DOHH2 (cell line): ENCODE data around the gene TTC3.

Experiments
- H3F3A ChIP-seq: fragments of 200-600 bp; sonication (generic), shearing (Covaris generic); 2 replicates; pipeline ENCODE4 v1.6.0; 2016; ENCODE audit warnings: antibody characterized with exemption, mild to moderate bottlenecking; ENCODE audit not compliant: control insufficient read depth, insufficient read depth
- H3K27ac ChIP-seq: fragments of 200-600 bp; sonication (generic); 2 replicates; pipeline ENCODE4 v1.5.1; 2014; ENCODE audit warnings: low read depth, mild to moderate bottlenecking, low read length, moderate library complexity
- H3K27me3 ChIP-seq: fragments of 200-600 bp; sonication (generic); 2 replicates; pipeline ENCODE4 v1.6.1; 2014; ENCODE audit warnings: mild to moderate bottlenecking, low read length, mixed read lengths; ENCODE audit not compliant: control insufficient read depth
- H3K36me3 ChIP-seq: fragments of 200-600 bp; sonication (generic); 2 replicates; pipeline ENCODE4 v1.6.1; 2014; ENCODE audit warnings: mild to moderate bottlenecking, low read length, moderate library complexity, mixed read lengths; ENCODE audit not compliant: control insufficient read depth
- H3K4me1 ChIP-seq: fragments of 200-600 bp; sonication (generic); 2 replicates; pipeline ENCODE4 v1.6.1; 2014; ENCODE audit warnings: mild to moderate bottlenecking, low read length, mixed read lengths; ENCODE audit not compliant: control insufficient read depth
- H3K4me2 ChIP-seq: fragments of 200-600 bp; sonication (generic); 2 replicates; pipeline ENCODE4 v1.6.0; 2014; ENCODE audit warnings: mild to moderate bottlenecking, low read length, moderate library complexity
- H3K4me3 ChIP-seq: fragments of 200-600 bp; sonication (generic); 2 replicates; pipeline ENCODE4 v1.5.1; 2014; ENCODE audit warnings: mild to moderate bottlenecking, low read length, mixed read lengths
- H3K79me2 ChIP-seq: fragments of 200-600 bp; sonication (generic); 2 replicates; pipeline ENCODE4 v1.6.1; 2014; ENCODE audit warnings: mild to moderate bottlenecking, low read length, mixed read lengths; ENCODE audit not compliant: control insufficient read depth
- H3K9me2 ChIP-seq: fragments of 200-600 bp; sonication (generic); replicated peaks from 2 replicates; pipeline ENCODE4 v1.6.1; 2014; ENCODE audit warnings: mild to moderate bottlenecking, low read length, mixed read lengths; ENCODE audit not compliant: control insufficient read depth
- H3K9me3 ChIP-seq: fragments of 200-600 bp; sonication (generic); 2 replicates; pipeline ENCODE4 v1.6.1; 2014; ENCODE audit warnings: antibody characterized with exemption, low read length, mixed read lengths; ENCODE audit not compliant: control insufficient read depth, insufficient read depth
- H4K20me1 ChIP-seq: fragments of 200-600 bp; sonication (generic); 2 replicates; pipeline ENCODE4 v1.6.0; 2014; ENCODE audit warnings: low read depth, mild to moderate bottlenecking, antibody characterized with exemption, low read length, moderate library complexity; ENCODE audit not compliant: control insufficient read depth, insufficient read depth
- EZH2phosphoT487 ChIP-seq: fragments of 200-600 bp; sonication (generic); IDR thresholded peaks from 2 replicates; pipeline ENCODE4 v1.6.1; 2017; ENCODE audit warnings: borderline replicate concordance, mild to moderate bottlenecking, antibody characterized with exemption, low read length, moderate library complexity, mixed read lengths
- TF ChIP-seq, protein P1 (sequence below): fragments of 200-600 bp; sonication (generic); IDR thresholded peaks from one replicate; pipeline ENCODE4 v1.5.1; 2014; ENCODE audit warnings: antibody characterized with exemption, mild to moderate bottlenecking, low read depth, low read length; ENCODE audit not compliant: poor library complexity, severe bottlenecking

TTC3 gene

DNA sequence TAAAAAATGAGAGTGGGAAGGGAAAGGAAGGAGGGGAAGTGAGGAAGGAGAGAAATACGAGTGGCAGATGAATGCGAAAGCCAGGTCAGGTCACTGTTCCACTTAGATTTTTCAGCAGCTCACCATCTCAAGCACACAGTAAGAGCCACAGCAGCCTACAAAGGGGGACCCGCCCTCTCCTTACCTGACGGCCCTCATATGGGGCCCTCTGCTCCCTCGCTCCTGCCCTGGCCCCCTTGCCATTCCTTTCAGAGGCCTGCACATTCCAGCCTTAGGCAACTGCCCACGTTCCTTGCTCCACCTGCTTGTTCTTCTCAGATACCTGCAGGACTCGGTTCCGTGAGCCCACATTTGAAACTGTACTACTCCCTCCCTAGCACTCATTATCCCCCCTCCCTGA, 172.1 kb downstream of the TTC3 start:
- no peak overlapping the region for H3K4me2 ChIP-seq
- H3K4me3 ChIP-seq: no peak overlapping the region
- no peaks in the 10 kb centered on the region for H3K9me3 ChIP-seq
- TF ChIP-seq EZH2phosphoT487: no peak
- TF ChIP-seq, protein P1, sequence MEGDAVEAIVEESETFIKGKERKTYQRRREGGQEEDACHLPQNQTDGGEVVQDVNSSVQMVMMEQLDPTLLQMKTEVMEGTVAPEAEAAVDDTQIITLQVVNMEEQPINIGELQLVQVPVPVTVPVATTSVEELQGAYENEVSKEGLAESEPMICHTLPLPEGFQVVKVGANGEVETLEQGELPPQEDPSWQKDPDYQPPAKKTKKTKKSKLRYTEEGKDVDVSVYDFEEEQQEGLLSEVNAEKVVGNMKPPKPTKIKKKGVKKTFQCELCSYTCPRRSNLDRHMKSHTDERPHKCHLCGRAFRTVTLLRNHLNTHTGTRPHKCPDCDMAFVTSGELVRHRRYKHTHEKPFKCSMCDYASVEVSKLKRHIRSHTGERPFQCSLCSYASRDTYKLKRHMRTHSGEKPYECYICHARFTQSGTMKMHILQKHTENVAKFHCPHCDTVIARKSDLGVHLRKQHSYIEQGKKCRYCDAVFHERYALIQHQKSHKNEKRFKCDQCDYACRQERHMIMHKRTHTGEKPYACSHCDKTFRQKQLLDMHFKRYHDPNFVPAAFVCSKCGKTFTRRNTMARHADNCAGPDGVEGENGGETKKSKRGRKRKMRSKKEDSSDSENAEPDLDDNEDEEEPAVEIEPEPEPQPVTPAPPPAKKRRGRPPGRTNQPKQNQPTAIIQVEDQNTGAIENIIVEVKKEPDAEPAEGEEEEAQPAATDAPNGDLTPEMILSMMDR: no peak
- peaks cover 7% of the 10 kb centered on the region for H3K4me1 ChIP-seq
- no peaks in the 10 kb centered on the region for H3K27me3 ChIP-seq
- H4K20me1 ChIP-seq: peaks cover 7% of the 10 kb centered on the region; the same call in 1 of the 2 replicates
- H3F3A ChIP-seq: 0 out of 2 replicates have a peak, but pooled peaks cover 6% of the 10 kb centered on the region
- H3K36me3 ChIP-seq: peaks cover 17% of the 10 kb centered on the region
- H3K27ac ChIP-seq: no peak overlapping the region
- H3K79me2 ChIP-seq: peaks cover 92% of the 10 kb centered on the region
- H3K9me2 ChIP-seq: no peaks in the 10 kb centered on the region

- no peaks in the 10 kb centered on the region for H3K9me2 ChIP-seq
These were observed 175.2 kb downstream of the TTC3 start for GRCh38 chr21:37248298-37248697.

DNA sequence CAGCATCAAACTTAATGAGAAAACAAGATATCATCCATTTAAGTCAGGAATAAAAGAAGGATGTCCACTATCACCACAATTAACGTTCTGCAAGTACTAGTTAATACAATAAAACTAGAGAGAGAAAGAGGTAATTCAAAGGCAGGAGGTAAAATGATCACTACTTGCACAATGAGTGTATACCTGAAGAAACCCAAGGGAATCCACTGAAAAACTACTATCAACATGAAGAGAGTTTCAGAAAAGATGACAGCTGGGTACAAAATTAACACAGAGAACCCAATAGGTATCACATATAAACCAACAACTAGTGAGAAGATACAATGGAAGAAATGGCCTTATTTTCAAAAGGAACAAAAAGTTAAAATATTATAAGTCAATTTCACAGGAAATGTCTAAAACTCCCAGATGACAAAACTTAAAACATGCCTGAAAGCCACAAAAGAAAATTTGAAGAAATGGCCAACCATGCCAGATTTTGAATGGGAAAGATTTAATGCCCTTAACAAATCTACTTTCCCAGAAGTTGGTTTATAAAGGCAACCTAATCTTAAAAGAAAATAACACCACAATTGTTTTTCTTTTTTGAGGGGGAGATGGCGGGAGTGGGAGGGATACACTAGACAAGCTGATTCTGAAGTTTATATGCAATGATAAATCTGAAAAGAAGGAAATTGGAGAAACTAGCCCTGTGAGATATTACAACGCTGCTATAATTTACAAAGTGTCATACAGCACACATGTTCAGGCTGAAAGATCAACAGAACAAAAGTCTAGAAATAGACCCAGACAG, 176.3 kb downstream of the TTC3 start:
- no peak overlapping the region for H3K27ac ChIP-seq
- H3K4me2 ChIP-seq: no peak overlapping the region
- no peaks in the 10 kb centered on the region for H3K9me2 ChIP-seq
- H3K27me3 ChIP-seq: no peaks in the 10 kb centered on the region
- peaks cover 6% of the 10 kb centered on the region; the same call in 1 of the 2 replicates for H3F3A ChIP-seq
- no peaks in the 10 kb centered on the region for H3K9me3 ChIP-seq
- peaks cover 7% of the 10 kb centered on the region for H3K4me1 ChIP-seq
- TF ChIP-seq EZH2phosphoT487: no peak
- TF ChIP-seq, protein P1: no peak
- H4K20me1 ChIP-seq: peaks cover 7% of the 10 kb centered on the region; the same call in 1 of the 2 replicates
- H3K4me3 ChIP-seq: no peak overlapping the region
- H3K79me2 ChIP-seq: peaks cover 99% of the 10 kb centered on the region
- 0 out of 2 replicates have a peak, but pooled peaks cover 7% of the 10 kb centered on the region for H3K36me3 ChIP-seq

More at GRCh38 chr21:37248298-37248697, 175.2 kb downstream of the TTC3 start:
- Histone ChIP-seq H3K79me2 (peaks cover 100% of the 10 kb centered on the region), H3K36me3 (0 out of 2 replicates have a peak, but pooled peaks cover 7% of the 10 kb centered on the region), H4K20me1 (peaks cover 7% of the 10 kb centered on the region; the same call in 1 of the 2 replicates), H3K4me1 (peaks cover 7% of the 10 kb centered on the region), H3F3A (peaks cover 6% of the 10 kb centered on the region; the same call in 1 of the 2 replicates), H3K9me3 (no peaks in the 10 kb centered on the region), H3K4me3 (no peak overlapping the region), H3K27ac (no peak overlapping the region), H3K4me2 (no peak overlapping the region), H3K27me3 (no peaks in the 10 kb centered on the region)
- TF ChIP-seq, protein P1: no peak
- no peak for TF ChIP-seq EZH2phosphoT487
